Esophagus squamous epithelium (tissue), 5 donors: ENCODE results near the gene MEIS2. TPM values are rescaled to one million over a fixed set of nuclear protein-coding genes. Genes with fewer than 3 reads are reported as not detected.

ENCODE experiments used
- DNase-seq: peaks from one replicate; lab custom pipeline; 2025; lab: John Stamatoyannopoulos, UW
- H3K27ac ChIP-seq, 4 donors: fragments of 200-600 bp; sonication (generic); one replicate each; pipeline ENCODE4 v1.5.1; 2016 to 2019; ENCODE audit warnings: mild to moderate bottlenecking in 1 of 4
- H3K27me3 ChIP-seq, 4 donors: fragments of 200-600 bp; sonication (generic); 1 replicate in 3 of 4; 2 replicates in 1 of 4; pipeline versions ENCODE4 v1.5.1 to v1.6.0; 2017 to 2021; ENCODE audit warnings: antibody characterized with exemption in 1 of 4
- H3K36me3 ChIP-seq, 3 donors: fragments of 200-600 bp; sonication (generic); one replicate each; pipeline ENCODE4 v1.5.1; 2016 to 2019
- H3K4me1 ChIP-seq, 3 donors: fragments of 200-600 bp; sonication (generic); one replicate each; pipeline ENCODE4 v1.5.1; 2017 to 2019
- H3K4me3 ChIP-seq, 4 donors: fragments of 200-600 bp; sonication (generic); 1 replicate in 3 of 4; 2 replicates in 1 of 4; pipeline ENCODE4 v1.5.1; 2016 to 2019; ENCODE audit warnings: mild to moderate bottlenecking in 2 of 4, moderate library complexity in 1 of 4
- H3K9me3 ChIP-seq, 3 donors: fragments of 200-600 bp; sonication (generic); one replicate each; pipeline ENCODE4 v1.5.1; 2016 to 2019
- CTCF ChIP-seq, 6 experiments: fragments of 450-650 bp in 4 of 6; fragments of 200-600 bp in 2 of 6; sonication (generic) in 2 of 6; IDR thresholded peaks; one replicate each; pipeline ENCODE4 v1.5.1; 2016 to 2019; ENCODE audit warnings: antibody characterized with exemption in 6 of 6, mild to moderate bottlenecking in 4 of 6, moderate library complexity in 4 of 6
- POLR2A ChIP-seq, 4 donors: fragments of 450-650 bp; IDR thresholded peaks; one replicate each; pipeline ENCODE4 v1.6.1; 2017; ENCODE audit warnings: antibody characterized with exemption in 4 of 4, mild to moderate bottlenecking in 4 of 4, moderate library complexity in 3 of 4
- WGBS, 2 donors: methylation state at CpG; one replicate each; pipeline ENCODE4 v1.1.5; 2018; 5-methylcytosine and 5-hydroxymethylcytosine counted together
- intact Hi-C: fragments of 100-400 bp; cut with DNase I; formaldehyde crosslinking; loops from one replicate; pipeline ENCODE4 v1.15.0; 2022
- total RNA-seq, 4 donors: library from RNA; depleted of rRNA; stranded (reverse); fragments of >200 nt; gene quantifications; one replicate each; pipeline ENCODE4 v1.1.0, GENCODE V29; 2016
- donor health status: DM: yes; HTN: yes; CAD: no.

Gene MEIS2
- total RNA-seq, 4 donors from 2014 or later: 6.6 to 26.3 (median 9.9) TPM

DNA sequence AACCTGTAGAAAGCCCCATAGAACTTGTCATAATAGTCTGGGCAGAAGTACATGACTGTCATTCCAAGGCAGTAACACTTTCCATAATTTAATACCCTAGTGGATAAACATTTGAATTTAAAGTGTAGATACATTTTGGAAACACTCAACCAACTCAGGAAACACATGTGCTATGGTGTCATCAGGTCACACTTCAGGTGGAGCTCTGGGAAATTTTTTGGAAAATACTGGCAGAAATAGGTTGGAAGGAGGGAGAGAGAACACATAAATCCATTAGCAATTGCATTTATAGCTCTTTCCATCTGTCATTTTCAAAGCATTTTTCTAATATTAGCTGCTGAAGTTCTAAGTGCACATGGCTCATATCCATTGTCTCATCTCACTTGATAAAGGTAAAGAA lies 135.7 kb downstream of the MEIS2 start:
- Histone ChIP-seq H3K9me3 (no peaks in the 10 kb centered on the region), H3K27ac (no peak overlapping the region), H3K4me3 (no peak overlapping the region), H3K4me1 (peaks cover 0 to 17% (median 0%) of the 10 kb centered on the region in 3 donors), H3K27me3 (no peaks in the 10 kb centered on the region), H3K36me3 (no peaks in the 10 kb centered on the region)
- no peak for TF ChIP-seq POLR2A (IDR thresholded peaks at IDR 0.05)
- TF ChIP-seq CTCF (IDR thresholded peaks at IDR 0.05): no peak
- intact Hi-C loops: no loop called here
- DNase-seq: no peak

DNA sequence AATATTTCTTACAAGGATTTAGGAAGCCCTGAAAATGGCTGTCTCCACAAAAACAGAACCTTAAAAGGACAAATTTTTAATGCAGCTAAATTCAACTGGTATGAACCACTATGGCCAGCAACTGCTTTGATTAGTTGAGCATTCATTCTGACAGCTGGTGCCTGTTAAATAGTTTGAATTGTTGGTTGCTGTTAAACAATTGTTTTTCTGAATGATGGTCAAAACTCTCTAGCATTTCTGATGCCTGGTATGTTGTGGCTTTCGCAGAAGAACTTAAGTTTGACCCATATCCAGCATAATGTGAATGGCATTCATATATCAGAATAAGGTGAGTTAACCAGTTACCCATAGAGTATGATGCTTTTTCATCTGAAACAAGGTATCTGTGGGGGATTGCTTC lies 138.4 kb downstream of the MEIS2 start:
- H3K36me3 ChIP-seq: no peaks in the 10 kb centered on the region
- H3K4me3 ChIP-seq: no peak overlapping the region
- no peak overlapping the region for H3K27ac ChIP-seq
- intact Hi-C loops: no loop called here
- H3K4me1 ChIP-seq: peaks cover 0 to 20% (median 0%) of the 10 kb centered on the region in 3 donors
- DNase-seq: no peak
- no peaks in the 10 kb centered on the region for H3K9me3 ChIP-seq
- no peak for TF ChIP-seq POLR2A (IDR thresholded peaks at IDR 0.05)
- no peak for TF ChIP-seq CTCF (IDR thresholded peaks at IDR 0.05)
- no peaks in the 10 kb centered on the region for H3K27me3 ChIP-seq
- WGBS, 2 donors: 93 to 94% methylated on average over 1 of the region's 1 CpG

DNA sequence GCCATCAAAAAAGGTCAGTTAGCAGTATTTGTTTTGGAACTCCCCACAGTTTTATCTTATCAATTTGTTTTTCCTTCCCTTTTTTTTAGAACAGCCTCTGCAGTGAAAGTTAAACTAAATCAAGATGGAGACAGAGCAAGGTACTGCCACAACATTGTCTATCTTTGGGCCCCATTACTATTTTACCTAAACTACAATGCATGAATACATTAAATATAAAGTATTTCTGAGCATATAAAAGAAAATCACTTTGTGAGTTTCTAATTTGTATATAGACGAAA lies 139.5 kb downstream of the MEIS2 start:
- TF ChIP-seq CTCF (IDR thresholded peaks at IDR 0.05): no peak
- no peak for TF ChIP-seq POLR2A (IDR thresholded peaks at IDR 0.05)
- Histone ChIP-seq H3K27ac (no peak overlapping the region), H3K27me3 (no peaks in the 10 kb centered on the region), H3K36me3 (no peaks in the 10 kb centered on the region), H3K4me1 (peaks cover 0 to 17% (median 0%) of the 10 kb centered on the region in 3 donors), H3K4me3 (no peak overlapping the region), H3K9me3 (no peaks in the 10 kb centered on the region)
- WGBS, 2 donors: 86 to 95% methylated on average over 1 of the region's 1 CpG
- no peak for DNase-seq
- intact Hi-C loops: no loop called here

DNA sequence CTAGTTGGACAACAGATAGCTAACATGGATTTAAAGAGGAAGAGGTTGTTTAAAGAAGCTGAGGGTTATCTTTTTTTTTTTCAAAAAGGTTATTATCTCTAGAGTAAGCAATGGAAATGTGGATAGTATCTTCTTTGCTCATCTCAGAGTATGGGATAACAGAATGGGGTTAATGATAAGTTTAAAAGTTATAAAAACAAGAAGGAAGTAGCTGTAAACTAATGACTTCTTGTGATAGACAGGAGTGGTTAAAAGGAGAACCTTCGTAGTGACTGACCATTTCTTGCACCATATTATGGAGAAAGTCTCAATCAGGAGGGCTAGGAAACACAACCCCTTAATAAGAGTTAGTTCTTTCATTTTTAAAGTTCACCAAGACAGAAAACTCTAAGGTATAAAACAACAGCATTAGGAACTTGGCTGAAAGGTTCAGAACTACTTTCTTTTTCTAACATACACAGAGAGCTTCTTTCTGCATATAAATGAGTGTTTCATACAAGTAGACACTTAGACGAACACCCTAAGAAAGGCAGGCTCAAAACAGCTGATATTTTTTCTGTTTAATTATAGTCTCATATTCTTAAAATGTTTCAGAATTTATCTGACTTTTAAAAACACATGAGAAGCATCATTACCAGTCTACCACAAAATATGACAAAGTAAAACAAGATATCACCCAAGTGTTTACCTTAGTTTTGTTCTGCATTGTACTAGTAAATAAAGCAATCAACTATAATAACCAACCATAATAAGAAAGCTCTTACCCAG lies 140.0 kb downstream of the MEIS2 start:
- no peaks in the 10 kb centered on the region for H3K36me3 ChIP-seq
- no peak for TF ChIP-seq CTCF (IDR thresholded peaks at IDR 0.05)
- intact Hi-C loops: no loop called here
- peaks cover 0 to 15% (median 0%) of the 10 kb centered on the region in 3 donors for H3K4me1 ChIP-seq
- H3K27ac ChIP-seq: no peak overlapping the region
- no peaks in the 10 kb centered on the region for H3K27me3 ChIP-seq
- H3K9me3 ChIP-seq: no peaks in the 10 kb centered on the region
- DNase-seq: no peak
- no peak overlapping the region for H3K4me3 ChIP-seq
- WGBS, 2 donors: 24 to 34% methylated on average over 2 of the region's 2 CpGs

- H3K9me3 ChIP-seq: no peaks in the 10 kb centered on the region
- no peak overlapping the region for H3K27ac ChIP-seq
- intact Hi-C loops: no loop called here
- peaks cover 0 to 15% (median 0%) of the 10 kb centered on the region in 3 donors for H3K4me1 ChIP-seq
- no peak for TF ChIP-seq POLR2A (IDR thresholded peaks at IDR 0.05)
- TF ChIP-seq CTCF (IDR thresholded peaks at IDR 0.05): no peak
- DNase-seq: no peak
- no peaks in the 10 kb centered on the region for H3K36me3 ChIP-seq
- no peaks in the 10 kb centered on the region for H3K27me3 ChIP-seq
- H3K4me3 ChIP-seq: no peak overlapping the region
These were observed 140.6 kb downstream of the MEIS2 start for GRCh38 chr15:36959746-36960145.
